ENCODE data around the gene ADAMTS2.
"Not testable (repeated sequence)": the region's sequence is repeated elsewhere in the genome, so short reads cannot be mapped to it uniquely, and the experiment has no call there.

Gene ADAMTS2

GRCh38 chr5:179325296-179326031 is 19.8 kb downstream of the ADAMTS2 start:
- DNase-seq (ENCODE audit: low read depth), result no peak

DNA sequence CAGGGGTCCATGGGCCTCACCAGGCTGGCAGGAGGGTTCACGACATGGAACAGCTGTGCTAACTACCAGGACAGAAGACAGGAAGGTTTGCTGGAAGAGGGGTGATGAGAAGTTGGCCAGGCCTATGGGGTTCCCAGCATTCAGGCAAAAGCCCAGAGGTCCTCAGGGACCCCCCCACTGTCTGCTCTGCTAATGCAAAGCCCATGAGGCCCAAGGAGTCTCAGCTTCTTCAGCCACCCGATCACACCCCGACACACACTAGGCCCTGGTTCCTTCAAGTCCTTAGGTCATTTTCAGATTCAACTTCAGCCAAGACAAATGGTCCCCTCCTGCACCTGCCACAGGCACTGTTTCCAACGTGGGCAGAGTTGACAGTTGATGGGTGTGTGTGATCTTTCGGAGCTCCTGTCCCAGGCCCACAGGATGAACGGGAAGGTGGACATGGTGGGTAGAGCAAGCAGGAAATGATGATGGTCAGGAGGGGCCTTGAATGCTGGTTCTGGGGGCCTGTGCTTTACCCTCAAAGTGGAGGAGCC is 20.4 kb downstream of the ADAMTS2 start:
- DNase-seq (ENCODE audit: low read depth), result no peak

DNA sequence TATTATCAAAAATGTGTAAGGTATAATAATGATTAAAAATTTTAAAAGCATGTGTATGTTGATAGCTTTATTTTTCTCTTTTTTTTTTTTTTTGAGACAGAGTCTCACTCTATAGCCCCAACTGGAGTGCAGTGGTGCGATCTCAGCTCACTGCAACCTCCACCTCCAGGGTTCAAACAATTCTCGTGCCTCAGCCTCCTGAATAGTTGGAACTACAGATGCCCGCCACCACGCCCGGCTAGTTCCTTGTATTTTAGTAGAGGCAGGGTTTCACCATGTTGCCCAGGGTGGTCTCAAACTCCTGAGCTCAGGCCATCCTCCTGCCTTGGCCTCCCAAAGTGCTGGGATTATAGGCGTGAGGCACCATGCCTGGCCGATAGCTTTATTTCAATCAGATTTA is 20.9 kb downstream of the ADAMTS2 start:
- DNase-seq (ENCODE audit: low read depth), result not testable (repeated sequence)

- no peak for DNase-seq (ENCODE audit: low read depth)
Observed at GRCh38 chr5:179323026-179323870, 22.0 kb downstream of the ADAMTS2 start.

- DNase-seq (ENCODE audit: low read depth), result no peak
Observed at GRCh38 chr5:179322071-179323025, 22.9 kb downstream of the ADAMTS2 start.

- DNase-seq (ENCODE audit: low read depth), result no peak
Observed at GRCh38 chr5:179321206-179321987, 23.9 kb downstream of the ADAMTS2 start.

DNA sequence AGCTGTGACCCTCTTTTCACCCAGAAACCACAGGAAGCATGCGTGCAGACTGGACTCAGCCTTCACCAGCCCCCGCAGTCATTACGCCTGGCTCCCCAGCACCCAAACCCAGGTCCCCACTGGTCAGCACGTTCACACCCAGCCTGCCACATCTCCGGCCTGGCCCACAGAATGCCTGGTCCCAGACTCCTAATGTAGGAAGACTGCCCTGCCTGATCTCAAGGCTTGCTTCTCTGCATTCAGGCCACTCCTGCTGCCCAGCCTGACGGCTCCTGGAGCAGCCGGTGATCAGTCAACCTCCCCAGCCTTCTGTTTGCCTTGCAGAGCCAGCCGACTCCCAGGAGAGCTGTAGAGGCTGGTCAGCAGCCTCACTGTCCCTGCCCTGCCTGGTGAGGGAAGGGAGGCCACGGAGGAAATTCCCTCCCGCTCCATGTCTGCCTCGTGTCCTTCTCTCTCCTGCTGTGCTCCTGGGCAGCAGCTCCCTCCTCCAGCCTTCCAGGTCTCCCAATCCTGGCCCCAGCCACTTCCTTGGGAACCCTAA is 25.4 kb downstream of the ADAMTS2 start:
- peak; percentile 37 for DNase-seq (ENCODE audit: low read depth)

DNA sequence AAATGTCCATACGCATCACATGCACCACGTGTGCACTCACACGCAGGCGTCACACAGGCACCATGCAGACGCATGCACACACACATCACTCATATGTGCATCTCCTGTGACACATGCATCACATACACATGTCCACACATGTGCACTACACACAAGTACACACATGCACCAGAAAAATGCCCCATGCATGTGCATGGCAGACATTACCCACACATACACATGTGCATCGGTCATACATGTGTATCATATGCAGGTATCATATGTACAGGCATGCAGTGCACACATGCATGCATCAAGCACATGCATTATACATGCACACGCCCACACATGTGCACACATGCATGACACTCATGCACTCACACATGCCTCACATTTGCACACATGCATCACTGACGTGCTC is 26.1 kb downstream of the ADAMTS2 start:
- DNase-seq (ENCODE audit: low read depth), result no peak

- DNase-seq (ENCODE audit: low read depth), result no peak
Observed at GRCh38 chr5:179318221-179318955, 26.9 kb downstream of the ADAMTS2 start.

GRCh38 chr5:179317411-179318220 is 27.6 kb downstream of the ADAMTS2 start:
- DNase-seq (ENCODE audit: low read depth), result no peak

DNA sequence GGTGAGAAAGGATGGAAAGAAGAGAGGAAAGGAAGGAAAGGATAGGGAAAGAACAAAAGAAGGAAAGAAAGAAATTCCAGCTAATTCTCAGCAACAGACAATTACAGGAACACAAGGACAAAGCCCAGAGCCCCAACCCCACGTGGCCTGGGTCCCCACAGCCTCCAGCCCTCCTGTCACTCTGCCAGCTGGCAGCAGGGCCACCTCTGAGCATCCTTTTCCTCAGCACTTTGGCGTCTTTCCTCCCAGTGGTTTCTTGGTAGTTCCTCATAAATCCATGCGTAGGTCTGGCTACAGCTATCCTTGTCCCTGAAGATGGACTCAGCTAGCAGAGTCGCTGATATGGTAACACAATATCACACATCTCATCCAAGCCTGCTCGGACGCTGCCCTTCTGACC is 28.3 kb downstream of the ADAMTS2 start:
- DNase-seq (ENCODE audit: low read depth), result no peak

GRCh38 chr5:179316111-179316551 is 29.1 kb downstream of the ADAMTS2 start:
- no peak for DNase-seq (ENCODE audit: low read depth)

DNA sequence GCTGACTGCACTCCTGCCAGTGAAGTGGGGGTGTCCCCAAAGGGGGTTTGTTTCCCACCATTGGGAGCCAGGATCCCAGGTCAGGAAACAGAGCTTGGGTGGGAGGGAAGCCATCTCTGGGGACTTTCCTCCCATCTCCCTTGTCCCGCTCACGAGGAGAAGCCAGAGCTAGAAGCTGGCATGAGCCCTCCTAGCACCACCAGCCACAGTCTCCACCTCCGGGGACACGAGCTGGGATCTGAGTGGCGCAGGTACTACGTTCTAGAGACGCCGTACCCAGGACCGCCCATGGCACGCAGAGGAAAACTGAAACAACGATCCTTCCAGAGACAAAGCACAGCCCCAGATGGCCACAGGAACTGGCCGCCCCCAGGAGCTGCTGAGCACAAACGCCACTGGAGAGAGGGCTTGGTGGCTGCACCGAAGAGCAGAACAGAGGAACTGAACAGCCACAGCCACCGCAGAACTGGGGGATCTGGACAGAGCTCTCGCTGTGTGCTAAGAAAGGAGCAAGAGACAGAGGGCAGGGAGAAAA is 29.8 kb downstream of the ADAMTS2 start:
- DNase-seq (ENCODE audit: low read depth), result no peak

- DNase-seq (ENCODE audit: low read depth), result no peak
Observed at GRCh38 chr5:179314606-179315355, 30.5 kb downstream of the ADAMTS2 start.

DNA sequence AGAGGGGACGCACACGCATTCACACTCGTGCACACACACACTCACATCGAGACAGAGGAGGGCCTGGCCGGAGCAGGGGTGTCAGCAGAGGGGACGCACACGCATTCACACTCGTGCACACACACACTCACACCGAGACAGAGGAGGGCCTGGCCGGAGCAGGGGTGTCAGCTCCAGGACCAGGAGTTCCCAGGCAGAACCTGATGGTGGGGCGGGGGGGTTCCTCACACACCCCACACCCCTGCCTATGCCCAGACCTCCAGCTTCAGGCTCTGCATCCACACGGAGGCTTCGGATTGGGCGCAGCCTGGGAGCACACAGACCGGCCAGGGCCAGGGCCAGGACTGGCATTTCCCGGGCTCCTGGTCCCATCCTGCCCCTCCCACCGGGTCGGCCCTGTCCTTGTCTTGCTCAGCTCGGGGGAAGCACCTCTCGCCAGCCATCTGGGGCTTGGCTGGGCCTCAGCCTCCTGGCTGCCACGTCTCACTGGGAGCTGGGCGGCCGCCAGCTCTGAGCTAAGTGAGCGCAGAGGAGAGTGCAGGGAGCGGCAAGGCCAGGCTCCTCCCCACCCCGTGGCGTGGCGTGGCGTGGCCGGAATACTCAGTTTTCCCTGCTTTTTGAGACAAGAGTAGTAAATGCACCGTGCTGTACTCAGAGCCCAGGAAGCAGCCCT is 31.3 kb downstream of the ADAMTS2 start:
- DNase-seq (ENCODE audit: low read depth), result peak; percentile 79

GRCh38 chr5:179312557-179313235 is 32.6 kb downstream of the ADAMTS2 start:
- DNase-seq (ENCODE audit: low read depth), result no peak

GRCh38 chr5:179311581-179311980 is 33.7 kb downstream of the ADAMTS2 start:
- DNase-seq (ENCODE audit: low read depth), result no peak

Measured in ELR (cell line).